ENCODE results near the gene LLGL2.
"Not testable (repeated sequence)": the region's sequence is repeated elsewhere in the genome, so short reads cannot be mapped to it uniquely, and the experiment has no call there.

LLGL2 gene

GRCh38 chr17:75509528-75510258 lies 15.8 kb upstream of the LLGL2 start:
- DNase-seq: no peak

- no peak for DNase-seq
Observed at GRCh38 chr17:75511270-75511609, 14.3 kb upstream of the LLGL2 start.

- DNase-seq: peak; percentile 28
Observed at GRCh38 chr17:75511610-75512575, 13.6 kb upstream of the LLGL2 start.

- no peak for DNase-seq
Observed at GRCh38 chr17:75512926-75513640, 12.4 kb upstream of the LLGL2 start.

DNA sequence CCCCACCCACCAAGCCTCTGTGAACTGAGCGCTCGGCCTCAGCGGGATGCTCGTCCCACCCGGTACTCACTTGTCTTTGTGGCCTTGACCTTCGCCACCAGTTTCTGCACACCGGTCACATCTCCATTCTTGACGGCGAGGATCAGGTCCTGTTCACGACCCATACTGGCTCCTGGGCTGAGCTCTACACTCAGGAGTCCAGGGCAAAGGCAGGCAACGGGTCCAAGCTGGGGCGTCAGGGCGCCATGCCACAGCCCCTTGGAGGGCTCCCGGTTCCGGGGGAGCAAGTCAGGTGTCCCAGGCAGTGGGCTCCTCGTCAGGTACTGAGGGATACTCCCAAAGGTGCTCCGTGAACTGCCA lies 11.9 kb upstream of the LLGL2 start:
- no peak for DNase-seq

DNA sequence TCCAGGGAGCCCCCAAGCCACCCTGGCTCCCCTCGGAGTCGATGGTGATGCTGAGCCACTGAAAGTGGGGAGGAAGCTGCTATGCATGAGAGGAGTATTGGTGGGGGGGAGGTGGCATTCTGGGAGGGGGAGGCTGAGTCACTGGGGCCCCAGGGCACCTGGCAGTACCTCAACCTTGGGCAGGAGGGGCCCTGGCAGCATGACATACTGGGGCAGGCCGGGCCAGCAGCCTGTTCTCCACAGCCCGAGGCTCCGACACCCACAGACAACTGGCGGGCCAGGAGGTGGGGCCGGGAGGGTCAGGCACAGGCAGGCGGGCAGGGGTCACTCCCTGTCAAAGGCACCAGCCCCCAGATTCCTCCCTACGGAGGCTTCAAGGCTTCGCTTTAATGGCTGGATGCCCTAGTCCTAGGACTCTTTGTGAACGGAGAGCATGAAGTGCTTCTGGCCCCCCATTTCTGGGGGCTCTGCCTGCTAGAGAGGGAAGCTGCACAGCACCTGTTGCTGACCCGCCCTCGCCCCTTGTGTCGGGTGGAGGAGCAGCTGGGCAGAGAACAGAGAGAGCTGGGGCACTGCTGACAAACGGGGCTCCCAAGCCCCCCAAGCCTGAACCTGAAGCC lies 11.1 kb upstream of the LLGL2 start:
- no peak for DNase-seq

- DNase-seq: no peak
Observed at GRCh38 chr17:75514919-75515495, 10.5 kb upstream of the LLGL2 start.

DNA sequence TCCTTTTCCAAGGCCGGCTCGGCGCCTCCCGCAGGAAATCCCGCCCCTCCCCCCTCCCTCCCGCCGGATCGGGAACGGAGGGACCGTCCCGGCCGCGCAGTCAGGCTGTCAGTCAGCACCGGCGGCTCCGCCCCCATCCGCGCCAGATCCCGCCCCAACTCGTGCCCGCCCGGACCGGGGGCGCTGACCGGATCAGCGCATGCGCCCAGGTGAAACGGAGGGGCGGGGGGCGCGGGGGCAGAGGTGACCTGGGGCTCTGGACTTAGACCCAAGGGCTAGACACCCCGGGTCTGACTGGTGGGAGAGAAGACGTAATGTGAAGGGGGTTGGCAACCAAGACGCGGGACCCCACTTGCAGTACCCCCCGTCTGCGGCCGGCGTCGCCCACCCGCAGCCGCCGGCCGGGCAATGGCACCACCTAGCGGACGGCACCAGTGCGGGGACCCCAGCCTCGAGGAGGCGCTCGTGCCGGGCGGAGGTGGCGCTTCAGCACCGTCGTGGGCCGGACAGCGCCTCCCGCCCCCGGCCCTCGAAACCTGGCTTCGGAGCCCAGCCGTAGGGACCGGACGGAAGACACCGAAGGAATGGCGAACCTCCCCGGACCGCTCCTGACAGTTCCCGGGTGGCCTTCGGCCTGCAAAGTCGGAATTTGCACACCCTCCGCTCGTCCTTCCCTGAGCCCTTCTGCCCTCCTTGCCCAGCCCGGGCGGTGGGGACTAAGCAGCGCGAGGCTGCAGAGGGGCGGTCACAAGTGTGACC lies 9.8 kb upstream of the LLGL2 start, which contains the start of gene CASKIN2:
CASKIN2 (minus strand) TSS at position 42 of the 759 bp plus-strand sequence. CDS start 1,733 bp downstream, outside the sequence.
- DNase-seq: peak; percentile 80

DNA sequence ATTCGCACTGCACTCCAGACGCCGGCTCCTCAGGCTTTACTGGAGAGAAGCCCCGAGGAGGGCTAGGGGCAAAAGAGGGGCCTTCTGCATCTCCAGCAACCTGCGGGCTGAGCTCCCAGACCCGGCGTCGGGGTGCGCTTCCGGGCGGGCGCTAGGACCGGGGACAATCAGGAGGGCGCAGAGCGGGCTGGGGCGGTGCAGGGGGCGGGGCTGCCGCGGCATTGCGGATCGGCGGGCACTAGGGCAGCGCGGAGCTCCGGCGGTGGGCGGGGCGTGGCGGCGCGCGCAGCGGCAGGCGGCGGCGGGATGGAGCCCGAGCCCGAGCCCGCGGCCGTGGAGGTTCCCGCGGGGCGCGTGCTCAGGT lies 9.3 kb upstream of the LLGL2 start, which contains the start of gene TSEN54:
TSEN54 (plus strand) TSS at position 274 of the 364 bp plus-strand sequence; CDS start at position 307, 33 bp downstream.
- DNase-seq: peak; percentile 80

DNA sequence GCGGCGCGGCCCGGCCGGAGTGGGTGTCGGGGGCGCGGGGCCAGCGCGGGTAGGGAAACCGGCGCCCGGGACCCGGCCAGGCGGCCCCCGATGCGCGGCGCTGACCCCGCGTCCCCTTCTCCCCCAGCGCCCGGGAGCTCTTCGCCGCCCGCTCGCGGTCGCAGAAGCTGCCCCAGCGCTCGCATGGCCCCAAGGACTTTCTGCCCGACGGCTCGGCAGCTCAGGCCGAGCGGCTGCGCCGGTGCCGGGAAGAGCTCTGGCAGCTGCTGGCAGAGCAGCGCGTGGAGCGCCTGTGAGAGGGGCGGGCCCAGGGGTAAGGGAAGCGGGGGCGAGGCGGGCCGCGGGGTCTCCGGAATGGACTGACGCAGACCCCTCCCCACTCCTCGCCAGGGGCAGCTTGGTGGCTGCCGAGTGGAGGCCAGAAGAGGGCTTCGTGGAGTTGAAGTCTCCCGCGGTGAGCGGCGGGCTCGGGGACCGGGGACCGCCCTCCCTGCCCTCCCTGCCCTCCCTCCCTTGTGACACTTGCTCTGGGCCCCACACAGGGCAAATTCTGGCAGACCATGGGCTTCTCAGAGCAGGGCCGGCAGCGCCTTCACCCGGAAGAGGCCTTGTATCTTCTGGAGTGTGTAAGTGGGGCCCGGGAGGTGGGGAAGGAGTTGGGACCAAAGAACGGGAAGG lies 8.7 kb upstream of the LLGL2 start:
- no peak for DNase-seq

- DNase-seq: peak; percentile 4
Observed at GRCh38 chr17:75517297-75517865, 8.1 kb upstream of the LLGL2 start.

DNA sequence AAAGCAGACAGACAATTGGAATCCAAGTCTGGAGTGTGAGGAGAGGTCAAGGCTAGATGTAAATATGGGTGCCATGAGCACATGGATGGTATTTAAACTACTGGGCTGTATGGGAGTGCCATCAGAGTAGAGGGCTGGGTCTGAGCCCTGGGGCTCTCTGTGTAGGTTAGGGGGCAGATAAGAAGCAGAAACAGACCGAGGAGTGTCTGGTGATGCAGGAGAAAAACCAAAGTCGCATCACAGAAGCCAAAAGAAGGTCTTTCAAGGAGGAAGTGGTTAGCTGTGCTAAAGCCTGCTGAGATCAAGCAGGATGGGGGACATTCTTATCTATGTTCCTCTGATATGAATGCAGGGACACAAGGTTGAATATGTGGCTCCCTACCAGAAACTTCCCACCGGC lies 7.3 kb upstream of the LLGL2 start:
- DNase-seq: no peak

DNA sequence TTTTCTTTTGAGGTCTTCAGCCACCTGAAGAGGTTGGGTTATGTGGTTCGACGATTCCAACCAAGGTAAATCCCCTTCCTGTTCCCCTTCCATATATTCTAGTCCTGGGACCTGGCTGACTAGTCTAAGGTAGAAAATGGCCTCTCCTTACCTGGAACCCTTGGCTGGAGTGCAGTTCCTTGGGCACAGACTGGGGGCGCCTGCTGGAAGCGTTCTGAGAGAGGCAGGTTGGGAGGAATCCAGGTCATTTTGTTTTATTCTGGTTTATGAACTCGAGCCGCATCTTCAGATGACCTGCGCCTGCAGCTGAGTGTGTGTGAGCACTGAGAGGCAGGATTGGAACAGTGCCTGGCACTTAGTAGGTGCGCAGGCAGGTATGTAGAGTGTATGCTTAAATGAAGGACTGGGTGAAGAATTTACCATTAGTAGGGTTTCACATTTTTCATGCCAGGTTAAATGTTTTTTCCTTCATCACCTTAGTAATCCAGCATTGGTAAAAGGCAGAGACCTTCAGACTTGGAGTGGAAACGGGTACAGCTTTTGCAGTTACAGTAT lies 6.4 kb upstream of the LLGL2 start:
- no peak for DNase-seq

DNA sequence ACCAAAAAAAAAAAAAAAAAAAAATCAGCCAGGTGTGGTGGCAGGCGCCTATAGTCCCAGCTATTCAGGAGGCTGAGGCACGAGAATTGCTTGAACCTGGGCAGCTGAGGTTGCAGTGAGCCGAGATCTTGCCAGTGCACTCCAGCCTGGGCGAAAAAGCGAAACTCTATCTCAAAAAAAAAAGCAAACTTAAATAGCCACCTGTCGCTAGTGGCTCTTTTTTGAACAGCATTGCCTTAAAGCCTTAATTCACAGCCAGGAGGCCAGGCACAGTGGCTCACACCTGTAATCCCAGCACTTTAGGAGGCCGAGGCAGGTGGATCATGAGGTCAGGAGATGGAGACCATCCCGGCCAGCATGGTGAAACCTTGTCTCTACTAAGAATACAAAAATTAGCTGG lies 5.1 kb upstream of the LLGL2 start:
- not testable (repeated sequence) for DNase-seq

DNA sequence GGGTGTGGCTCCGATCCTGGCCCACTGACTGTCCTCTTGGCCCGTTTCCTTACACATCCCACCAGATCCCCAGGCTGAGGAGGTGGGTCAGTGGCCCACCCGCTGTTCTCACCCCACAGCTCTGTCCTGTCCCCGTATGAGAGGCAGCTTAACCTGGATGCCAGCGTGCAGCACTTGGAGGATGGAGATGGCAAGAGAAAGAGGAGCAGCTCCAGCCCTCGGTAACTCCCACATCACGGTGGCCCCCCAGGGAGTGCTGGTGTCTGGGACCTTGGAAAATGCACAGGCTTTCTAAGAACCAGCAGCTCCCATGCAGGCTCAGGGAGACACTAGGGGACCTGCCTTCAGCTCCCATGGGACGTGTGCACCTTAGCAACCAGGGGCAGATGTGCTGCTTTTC lies 4.2 kb upstream of the LLGL2 start:
- no peak for DNase-seq

DNA sequence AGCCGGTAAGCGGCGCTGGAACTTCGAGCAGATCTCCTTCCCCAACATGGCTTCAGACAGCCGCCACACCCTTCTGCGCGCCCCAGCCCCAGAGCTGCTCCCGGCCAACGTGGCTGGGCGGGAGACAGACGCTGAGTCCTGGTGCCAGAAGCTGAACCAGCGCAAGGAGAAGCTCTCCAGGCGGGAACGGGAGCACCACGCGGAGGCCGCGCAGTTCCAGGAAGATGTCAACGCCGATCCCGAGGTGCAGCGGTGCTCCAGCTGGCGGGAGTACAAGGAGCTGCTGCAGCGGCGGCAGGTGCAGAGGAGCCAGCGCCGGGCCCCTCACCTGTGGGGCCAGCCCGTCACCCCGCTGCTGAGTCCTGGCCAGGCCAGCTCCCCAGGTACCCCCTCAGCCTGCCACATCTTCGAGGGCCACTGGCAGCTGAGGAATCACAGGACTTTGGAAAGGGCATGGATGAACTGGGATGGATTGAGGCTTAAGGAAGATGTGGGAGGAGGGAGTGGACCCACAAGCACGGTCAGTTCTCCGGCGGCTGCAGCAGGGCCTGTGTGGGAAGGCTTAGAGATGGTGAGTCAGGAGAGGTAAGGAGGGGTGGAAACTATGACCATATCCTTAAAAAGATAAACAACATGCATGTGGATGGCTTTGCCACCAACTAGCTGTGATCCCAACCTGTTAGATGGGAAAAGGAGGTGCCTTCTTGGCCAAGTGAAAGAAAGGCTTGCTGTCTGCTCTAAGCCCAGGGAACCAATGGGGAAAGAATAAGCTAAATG lies 3.4 kb upstream of the LLGL2 start:
- no peak for DNase-seq

DNA sequence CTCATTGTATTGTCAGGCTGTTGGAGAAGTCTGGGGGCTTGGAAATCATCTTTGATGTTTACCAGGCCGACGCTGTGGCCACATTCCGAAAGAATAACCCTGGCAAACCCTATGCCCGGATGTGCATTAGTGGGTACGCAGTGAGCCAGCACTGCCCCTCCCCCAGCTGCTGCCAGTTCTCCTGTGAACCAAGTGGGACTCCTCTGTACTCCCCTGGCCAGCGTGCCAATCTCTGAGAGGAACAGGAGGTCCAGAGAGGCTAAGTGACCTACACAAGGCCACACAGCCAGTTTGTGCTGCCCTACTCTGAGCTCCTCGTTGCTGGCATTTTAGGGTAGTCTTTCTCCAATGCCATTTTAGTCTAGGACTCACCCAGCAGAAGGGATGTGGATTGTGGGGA lies 1.9 kb upstream of the LLGL2 start:
- DNase-seq: no peak

GRCh38 chr17:75524269-75524969 lies 1.1 kb upstream of the LLGL2 start:
- no peak for DNase-seq
